HG03060 (cell line): ENCODE measurements around the gene TRNP1.
"Not testable (repeated sequence)": the region's sequence is repeated elsewhere in the genome, so short reads cannot be mapped to it uniquely, and the experiment has no call there.

Experiments
- ATAC-seq: cut with Tn5 transposase; IDR thresholded peaks from one replicate; pipeline ENCODE4 v1.9.1; 2021; ENCODE audit warnings: low read depth, moderate number of reproducible peaks; ENCODE audit not compliant: unreplicated experiment

The TRNP1 gene

GRCh38 chr1:26971590-26971989 is 21.9 kb upstream of the TRNP1 start:
- no peak for ATAC-seq

- ATAC-seq = no peak
Measured at GRCh38 chr1:26972390-26972789, 21.1 kb upstream of the TRNP1 start.

- no peak for ATAC-seq
Measured at GRCh38 chr1:26972821-26973220, 20.7 kb upstream of the TRNP1 start.

GRCh38 chr1:26976621-26977510 is 16.6 kb upstream of the TRNP1 start:
- no peak for ATAC-seq

GRCh38 chr1:26978901-26979300 is 14.6 kb upstream of the TRNP1 start:
- ATAC-seq = no peak

GRCh38 chr1:26981146-26981846 is 12.2 kb upstream of the TRNP1 start:
- no peak for ATAC-seq

- ATAC-seq = no peak
Measured at GRCh38 chr1:26983863-26984262, 9.6 kb upstream of the TRNP1 start.

- no peak for ATAC-seq
Measured at GRCh38 chr1:26984291-26984690, 9.2 kb upstream of the TRNP1 start.

GRCh38 chr1:26986658-26987057 is 6.8 kb upstream of the TRNP1 start:
- ATAC-seq = no peak

GRCh38 chr1:26989403-26990109 is 3.9 kb upstream of the TRNP1 start:
- not testable (repeated sequence) for ATAC-seq

- ATAC-seq = no peak
Measured at GRCh38 chr1:26991310-26992116, 2.0 kb upstream of the TRNP1 start.

- no peak for ATAC-seq
Measured at GRCh38 chr1:26994020-26994786, 711 bp downstream of the TRNP1 start.

- no peak for ATAC-seq
Measured at GRCh38 chr1:26994787-26995517, 1.5 kb downstream of the TRNP1 start.

- no peak for ATAC-seq
Measured at GRCh38 chr1:26996024-26996423, 2.5 kb downstream of the TRNP1 start.

GRCh38 chr1:26996665-26997064 is 3.2 kb downstream of the TRNP1 start:
- ATAC-seq = no peak

- no peak for ATAC-seq
Measured at GRCh38 chr1:26998429-26999300, 5.2 kb downstream of the TRNP1 start.

GRCh38 chr1:26999440-26999987 is 6.0 kb downstream of the TRNP1 start:
- ATAC-seq = no peak
